Neural progenitor cell (in vitro differentiated cells): ENCODE measurements around the gene EDEM2. TPM values are rescaled to one million over a fixed set of nuclear protein-coding genes. Genes with fewer than 3 reads are reported as not detected.

Source experiments
- DNase-seq: peaks from one replicate; pipeline ENCODE4 v3.0.0-alpha.2; 2016; ENCODE audit warnings: low spot score
- H2AFZ ChIP-seq: fragments of 200-600 bp; sonication (generic); replicated peaks from 2 replicates; pipeline ENCODE4 v1.6.1; 2016; ENCODE audit warnings: antibody characterized with exemption
- H3F3A ChIP-seq: fragments of 200-600 bp; sonication (generic); 2 replicates; pipeline ENCODE4 v1.6.1; 2016; ENCODE audit warnings: antibody characterized with exemption, low read depth
- H3K27ac ChIP-seq: fragments of 200-600 bp; sonication (generic); 2 replicates; pipeline ENCODE4 v1.5.1; 2016; ENCODE audit warnings: mild to moderate bottlenecking
- H3K27me3 ChIP-seq: fragments of 200-600 bp; sonication (generic); 2 replicates; pipeline ENCODE4 v1.6.1; 2016; ENCODE audit warnings: mild to moderate bottlenecking, moderate library complexity
- H3K36me3 ChIP-seq: fragments of 200-600 bp; sonication (generic); 2 replicates; pipeline ENCODE4 v1.5.1; 2016
- H3K4me1 ChIP-seq: fragments of 200-600 bp; sonication (generic); 2 replicates; pipeline ENCODE4 v1.6.1; 2016; ENCODE audit warnings: mixed run types
- H3K4me2 ChIP-seq: fragments of 200-600 bp; sonication (generic); 2 replicates; pipeline ENCODE4 v1.6.1; 2016
- H3K4me3 ChIP-seq: fragments of 200-600 bp; sonication (generic); 2 replicates; pipeline ENCODE4 v1.5.1; 2016
- H3K79me2 ChIP-seq: fragments of 200-600 bp; sonication (generic); 2 replicates; pipeline ENCODE4 v1.6.1; 2016; ENCODE audit warnings: low read depth
- H3K9ac ChIP-seq: fragments of 200-600 bp; sonication (generic); 2 replicates; pipeline ENCODE4 v1.6.1; 2016
- H3K9me3 ChIP-seq: fragments of 200-600 bp; sonication (generic); 2 replicates; pipeline ENCODE4 v1.5.1; 2016; ENCODE audit warnings: low read depth
- H4K20me1 ChIP-seq: fragments of 200-600 bp; sonication (generic); 2 replicates; pipeline ENCODE4 v1.6.1; 2016; ENCODE audit warnings: low read depth
- H3K27ac Mint-ChIP-seq: 3 replicates; pipeline ENCODE4 v1.8.0; 2021; ENCODE audit warnings: mixed read lengths
- H3K27me3 Mint-ChIP-seq: 2 replicates; pipeline ENCODE4 v1.8.0; 2022; ENCODE audit warnings: low read depth, mild to moderate bottlenecking, inconsistent platforms, moderate library complexity, mixed read lengths; ENCODE audit not compliant: insufficient read depth
- H3K36me3 Mint-ChIP-seq: 3 replicates; pipeline ENCODE4 v1.8.0; 2021; ENCODE audit warnings: mixed read lengths
- H3K4me1 Mint-ChIP-seq: 3 replicates; pipeline ENCODE4 v1.8.0; 2021; ENCODE audit warnings: mixed read lengths
- H3K4me3 Mint-ChIP-seq: 3 replicates; pipeline ENCODE4 v1.8.0; 2021; ENCODE audit warnings: mild to moderate bottlenecking, moderate library complexity, mixed read lengths
- H3K9me3 Mint-ChIP-seq: 3 replicates; pipeline ENCODE4 v1.8.0; 2020; ENCODE audit warnings: mixed read lengths
- EZH2 ChIP-seq: fragments of 200-600 bp; sonication (generic); IDR thresholded peaks from 2 replicates; pipeline ENCODE4 v1.6.1; 2017; ENCODE audit warnings: antibody characterized with exemption, mild to moderate bottlenecking, moderate library complexity
- EZH2phosphoT487 ChIP-seq: fragments of 200-600 bp; sonication (generic); IDR thresholded peaks from 2 replicates; pipeline ENCODE4 v1.6.1; 2017; ENCODE audit warnings: antibody characterized with exemption
- total RNA-seq: library from RNA; depleted of rRNA; stranded (reverse); fragments of >200 nt; gene quantifications from 2 replicates; pipeline ENCODE4 v1.2.3, GENCODE V29; 2015; ENCODE audit warnings: low replicate concordance
- TF ChIP-seq, protein P1 (sequence below): fragments of 200-600 bp; sonication (generic); IDR thresholded peaks from 2 replicates; pipeline ENCODE4 v1.5.1; 2017; ENCODE audit warnings: antibody characterized with exemption, mild to moderate bottlenecking

EDEM2 gene
- total RNA-seq, 1 donor from 2014 or later: 9.3 TPM

DNA sequence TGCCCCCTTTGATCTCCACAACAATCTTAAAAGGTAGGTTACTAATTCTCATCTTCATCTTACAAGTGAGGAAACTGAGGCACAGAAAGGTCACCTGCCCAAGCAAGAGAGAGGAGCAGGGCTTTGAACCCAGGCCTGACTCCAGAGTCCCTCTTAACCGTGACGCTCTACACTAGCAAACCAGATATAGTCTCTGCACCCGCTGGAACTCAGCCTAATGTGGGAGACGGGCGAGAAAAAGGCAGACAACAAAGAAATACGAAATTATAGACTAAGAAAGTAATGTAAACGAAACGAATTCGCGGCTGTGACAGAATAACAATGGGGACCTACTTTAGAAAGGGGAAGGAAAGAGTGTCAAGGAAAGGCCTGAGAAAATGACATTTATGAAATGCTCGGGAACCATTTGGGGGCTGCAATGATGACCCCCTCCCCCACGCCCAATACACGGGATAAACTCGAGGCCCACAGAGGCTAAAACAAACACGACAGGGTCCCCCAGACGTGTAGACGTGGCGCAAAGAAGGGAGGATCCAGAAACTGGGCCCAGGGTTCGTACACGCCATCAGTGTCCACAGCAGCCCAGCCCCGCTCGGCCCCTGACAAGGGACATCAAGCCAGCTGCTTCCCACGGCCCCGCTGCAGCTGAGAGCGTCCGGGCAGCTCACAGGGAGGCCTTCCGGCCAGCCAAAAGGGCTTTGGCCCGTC lies 55.2 kb downstream of the EDEM2 start:
- H3K9me3 ChIP-seq: no peaks in the 10 kb centered on the region
- peaks cover 32% of the 10 kb centered on the region for H4K20me1 ChIP-seq
- DNase-seq: peak; percentile 16
- TF ChIP-seq, protein P1, sequence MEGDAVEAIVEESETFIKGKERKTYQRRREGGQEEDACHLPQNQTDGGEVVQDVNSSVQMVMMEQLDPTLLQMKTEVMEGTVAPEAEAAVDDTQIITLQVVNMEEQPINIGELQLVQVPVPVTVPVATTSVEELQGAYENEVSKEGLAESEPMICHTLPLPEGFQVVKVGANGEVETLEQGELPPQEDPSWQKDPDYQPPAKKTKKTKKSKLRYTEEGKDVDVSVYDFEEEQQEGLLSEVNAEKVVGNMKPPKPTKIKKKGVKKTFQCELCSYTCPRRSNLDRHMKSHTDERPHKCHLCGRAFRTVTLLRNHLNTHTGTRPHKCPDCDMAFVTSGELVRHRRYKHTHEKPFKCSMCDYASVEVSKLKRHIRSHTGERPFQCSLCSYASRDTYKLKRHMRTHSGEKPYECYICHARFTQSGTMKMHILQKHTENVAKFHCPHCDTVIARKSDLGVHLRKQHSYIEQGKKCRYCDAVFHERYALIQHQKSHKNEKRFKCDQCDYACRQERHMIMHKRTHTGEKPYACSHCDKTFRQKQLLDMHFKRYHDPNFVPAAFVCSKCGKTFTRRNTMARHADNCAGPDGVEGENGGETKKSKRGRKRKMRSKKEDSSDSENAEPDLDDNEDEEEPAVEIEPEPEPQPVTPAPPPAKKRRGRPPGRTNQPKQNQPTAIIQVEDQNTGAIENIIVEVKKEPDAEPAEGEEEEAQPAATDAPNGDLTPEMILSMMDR: no peak
- no peak for TF ChIP-seq EZH2phosphoT487
- TF ChIP-seq EZH2: no peak
- Mint-ChIP-seq H3K27me3 (peaks cover 4% of the 10 kb centered on the region), H3K9me3 (no peaks in the 10 kb centered on the region), H3K36me3 (peaks cover 12% of the 10 kb centered on the region), H3K27ac (peak overlapping the region; percentile 38), H3K4me1 (peaks cover 23% of the 10 kb centered on the region), H3K4me3 (peak overlapping the region; percentile 91)
- no peaks in the 10 kb centered on the region for H3K36me3 ChIP-seq
- H3F3A ChIP-seq: peaks cover 17% of the 10 kb centered on the region
- no peaks in the 10 kb centered on the region for H3K27me3 ChIP-seq
- peaks cover 6% of the 10 kb centered on the region for H3K4me1 ChIP-seq
- H3K79me2 ChIP-seq: peaks cover 55% of the 10 kb centered on the region
- peak overlapping the region; percentile 95 for H3K4me3 ChIP-seq
- peak overlapping the region; percentile 95 for H3K9ac ChIP-seq
- peak overlapping the region; percentile 96 for H2AFZ ChIP-seq
- H3K27ac ChIP-seq: peak overlapping the region; percentile 76
- peak overlapping the region; percentile 92 for H3K4me2 ChIP-seq

- Histone ChIP-seq H3K4me3 (no peak overlapping the region), H2AFZ (no peak overlapping the region), H4K20me1 (peaks cover 43% of the 10 kb centered on the region), H3K4me1 (peaks cover 6% of the 10 kb centered on the region), H3K4me2 (no peak overlapping the region), H3K27me3 (no peaks in the 10 kb centered on the region), H3K9me3 (no peaks in the 10 kb centered on the region), H3K79me2 (peaks cover 87% of the 10 kb centered on the region), H3K9ac (no peak overlapping the region), H3K27ac (no peak overlapping the region), H3K36me3 (no peaks in the 10 kb centered on the region), H3F3A (peaks cover 22% of the 10 kb centered on the region)
- Mint-ChIP-seq H3K4me1 (peaks cover 20% of the 10 kb centered on the region), H3K4me3 (no peak overlapping the region), H3K9me3 (no peaks in the 10 kb centered on the region), H3K27me3 (peaks cover 4% of the 10 kb centered on the region), H3K27ac (no peak overlapping the region), H3K36me3 (peaks cover 14% of the 10 kb centered on the region)
- no peak for DNase-seq
- TF ChIP-seq EZH2 (no peak), EZH2phosphoT487 (no peak)
- TF ChIP-seq, protein P1: no peak
These were observed 58.6 kb downstream of the EDEM2 start for GRCh38 chr20:35088231-35089145.

DNA sequence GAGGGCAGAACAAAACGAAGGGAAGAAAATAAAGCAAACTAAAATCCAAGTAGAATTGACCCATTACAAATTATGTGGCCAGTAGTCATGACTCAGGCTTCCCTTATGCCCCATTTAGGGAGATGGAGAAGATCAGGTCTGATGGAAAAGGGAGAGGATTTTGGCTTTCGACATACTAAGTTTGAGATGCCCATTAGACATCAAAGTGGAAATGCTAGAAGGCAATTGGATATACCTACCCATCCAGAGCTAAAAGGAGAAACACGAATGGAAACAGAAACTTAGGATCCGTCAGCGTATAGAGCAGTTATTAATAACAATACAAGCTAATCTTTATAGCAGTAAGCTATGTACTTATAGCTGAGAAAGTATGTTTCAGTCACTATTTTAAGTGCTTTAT lies 59.3 kb downstream of the EDEM2 start:
- TF ChIP-seq EZH2phosphoT487 (no peak), EZH2 (no peak)
- TF ChIP-seq, protein P1: no peak
- Histone ChIP-seq H3K4me1 (peaks cover 6% of the 10 kb centered on the region), H2AFZ (no peak overlapping the region), H3K27me3 (no peaks in the 10 kb centered on the region), H3K79me2 (peaks cover 94% of the 10 kb centered on the region), H4K20me1 (peaks cover 43% of the 10 kb centered on the region), H3F3A (peaks cover 22% of the 10 kb centered on the region), H3K9ac (no peak overlapping the region), H3K4me3 (no peak overlapping the region), H3K4me2 (no peak overlapping the region), H3K9me3 (no peaks in the 10 kb centered on the region), H3K27ac (no peak overlapping the region), H3K36me3 (no peaks in the 10 kb centered on the region)
- Mint-ChIP-seq H3K36me3 (peaks cover 14% of the 10 kb centered on the region), H3K9me3 (no peaks in the 10 kb centered on the region), H3K4me1 (peaks cover 16% of the 10 kb centered on the region), H3K27ac (no peak overlapping the region), H3K4me3 (no peak overlapping the region), H3K27me3 (peaks cover 2% of the 10 kb centered on the region)
- no peak for DNase-seq
